HL-60 (cell line): ENCODE measurements around the gene HOXB5.

Experiments
- DNase-seq, 2 experiments: peaks; one replicate each; pipeline ENCODE4 v3.0.0-alpha.2; 2010 to 2020; ENCODE audit warnings: low read depth in 1 of 2, low spot score in 1 of 2
- H3K27ac ChIP-seq: fragments of 250-450 bp; sonication (Bioruptor Pico); replicated peaks from 2 replicates; pipeline ENCODE4 v1.5.1; 2020; ENCODE audit warnings: mild to moderate bottlenecking, moderate library complexity
- H3K27me3 ChIP-seq: fragments of 250-450 bp; sonication (Bioruptor Pico); 2 replicates; pipeline ENCODE4 v1.5.1; 2021; ENCODE audit warnings: mild to moderate bottlenecking, moderate library complexity; ENCODE audit not compliant: insufficient read depth, poor library complexity, severe bottlenecking
- H3K4me3 ChIP-seq: replicated peaks from 2 replicates; pipeline ENCODE4 v1.5.1; 2011; ENCODE audit warnings: mild to moderate bottlenecking, control low read depth, low read length; ENCODE audit not compliant: insufficient read depth
- CTCF ChIP-seq: IDR thresholded peaks from one replicate; pipeline ENCODE4 v1.5.1; 2011; ENCODE audit warnings: low read length, control low read depth, inconsistent platforms; ENCODE audit not compliant: insufficient read depth
- GABPA ChIP-seq: IDR thresholded peaks from 2 replicates; pipeline ENCODE4 v1.6.1; 2012; ENCODE audit warnings: low read depth
- POLR2AphosphoS5 ChIP-seq: IDR thresholded peaks from 2 replicates; pipeline ENCODE4 v1.6.1; 2012; ENCODE audit warnings: low read depth
- REST ChIP-seq: IDR thresholded peaks from 2 replicates; pipeline ENCODE4 v1.6.1; 2012; ENCODE audit warnings: low read depth; ENCODE audit not compliant: insufficient replicate concordance
- SPI1 ChIP-seq: IDR thresholded peaks from 2 replicates; pipeline ENCODE4 v1.6.1; 2012; ENCODE audit warnings: low read depth, mild to moderate bottlenecking, borderline replicate concordance

The HOXB5 gene

GRCh38 chr17:48622857-48623256 lies 29.3 kb upstream of the HOXB5 start:
- TF ChIP-seq CTCF (no peak), SPI1 (no peak), REST (no peak), POLR2AphosphoS5 (no peak)
- peaks cover 83% of the 10 kb centered on the region for H3K27me3 ChIP-seq
- no peak for DNase-seq
- H3K27ac ChIP-seq = no peak overlapping the region
- H3K4me3 ChIP-seq = no peak overlapping the region

- no peak for TF ChIP-seq GABPA
- no peak for TF ChIP-seq CTCF
- no peak for TF ChIP-seq POLR2AphosphoS5
- Histone ChIP-seq H3K27ac (no peak overlapping the region), H3K4me3 (no peak overlapping the region), H3K27me3 (peaks cover 81% of the 10 kb centered on the region)
- DNase-seq = no peak
Observed at GRCh38 chr17:48621410-48622392, 28.1 kb upstream of the HOXB5 start.

- no peak for DNase-seq
- TF ChIP-seq CTCF (no peak), REST (no peak), POLR2AphosphoS5 (no peak), GABPA (no peak), SPI1 (no peak)
- no peak overlapping the region for H3K27ac ChIP-seq
- peaks cover 85% of the 10 kb centered on the region for H3K27me3 ChIP-seq
- no peak overlapping the region for H3K4me3 ChIP-seq
Observed at GRCh38 chr17:48620461-48621139, 27.0 kb upstream of the HOXB5 start.
